AG09319 (cell line): ENCODE data around the gene LRRC63.

Experiments used
- DNase-seq: peaks from one replicate; pipeline ENCODE4 v3.0.0-alpha.2; 2010; ENCODE audit warnings: low read depth; ENCODE audit errors: extremely low read depth
- TF ChIP-seq, protein P1 (sequence below): IDR thresholded peaks from 2 replicates; pipeline ENCODE4 v1.5.1; 2011; ENCODE audit warnings: low read depth, mild to moderate bottlenecking, inconsistent platforms, low read length, moderate library complexity

LRRC63 gene

GRCh38 chr13:46195016-46195415, 16.7 kb upstream of the LRRC63 start:
- TF ChIP-seq, protein P1, sequence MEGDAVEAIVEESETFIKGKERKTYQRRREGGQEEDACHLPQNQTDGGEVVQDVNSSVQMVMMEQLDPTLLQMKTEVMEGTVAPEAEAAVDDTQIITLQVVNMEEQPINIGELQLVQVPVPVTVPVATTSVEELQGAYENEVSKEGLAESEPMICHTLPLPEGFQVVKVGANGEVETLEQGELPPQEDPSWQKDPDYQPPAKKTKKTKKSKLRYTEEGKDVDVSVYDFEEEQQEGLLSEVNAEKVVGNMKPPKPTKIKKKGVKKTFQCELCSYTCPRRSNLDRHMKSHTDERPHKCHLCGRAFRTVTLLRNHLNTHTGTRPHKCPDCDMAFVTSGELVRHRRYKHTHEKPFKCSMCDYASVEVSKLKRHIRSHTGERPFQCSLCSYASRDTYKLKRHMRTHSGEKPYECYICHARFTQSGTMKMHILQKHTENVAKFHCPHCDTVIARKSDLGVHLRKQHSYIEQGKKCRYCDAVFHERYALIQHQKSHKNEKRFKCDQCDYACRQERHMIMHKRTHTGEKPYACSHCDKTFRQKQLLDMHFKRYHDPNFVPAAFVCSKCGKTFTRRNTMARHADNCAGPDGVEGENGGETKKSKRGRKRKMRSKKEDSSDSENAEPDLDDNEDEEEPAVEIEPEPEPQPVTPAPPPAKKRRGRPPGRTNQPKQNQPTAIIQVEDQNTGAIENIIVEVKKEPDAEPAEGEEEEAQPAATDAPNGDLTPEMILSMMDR, result no peak
- no peak for DNase-seq

DNA sequence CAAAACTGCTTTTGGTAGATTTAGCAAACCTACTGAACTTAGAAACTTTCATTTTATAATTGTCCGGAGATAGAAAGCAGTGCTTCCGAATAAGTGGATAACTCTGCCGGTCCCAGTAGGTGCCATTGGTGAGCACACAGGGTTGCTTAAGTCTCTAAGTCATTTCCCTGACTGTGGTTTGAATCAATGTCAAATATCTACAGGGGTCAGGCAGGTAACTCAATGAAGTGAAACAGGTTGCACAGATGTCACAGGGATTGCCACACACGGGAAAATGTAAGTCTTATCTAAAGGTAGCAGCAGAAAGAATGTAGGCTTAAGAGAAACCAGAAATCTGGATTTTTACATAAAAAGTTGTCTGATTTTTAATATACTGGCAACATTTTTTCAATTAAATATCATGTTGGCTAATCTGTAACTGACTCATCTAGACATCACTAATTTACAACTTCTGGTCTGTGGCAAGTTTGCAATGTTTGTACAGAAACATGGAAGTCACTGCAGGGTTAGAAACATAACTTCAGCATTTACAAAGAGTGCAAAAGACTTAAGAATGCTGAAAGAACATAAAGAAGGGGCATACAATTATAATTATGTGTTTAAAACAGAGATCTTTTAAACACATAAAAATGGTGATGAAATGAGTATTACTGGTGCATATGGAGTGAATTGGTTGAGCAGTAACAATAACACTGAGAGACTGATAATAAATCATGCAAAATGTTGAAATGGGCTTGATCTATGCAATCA, 14.3 kb upstream of the LRRC63 start:
- TF ChIP-seq, protein P1, result no peak
- no peak for DNase-seq

GRCh38 chr13:46198696-46199193, 13.0 kb upstream of the LRRC63 start:
- TF ChIP-seq, protein P1, result no peak
- DNase-seq, result no peak

DNA sequence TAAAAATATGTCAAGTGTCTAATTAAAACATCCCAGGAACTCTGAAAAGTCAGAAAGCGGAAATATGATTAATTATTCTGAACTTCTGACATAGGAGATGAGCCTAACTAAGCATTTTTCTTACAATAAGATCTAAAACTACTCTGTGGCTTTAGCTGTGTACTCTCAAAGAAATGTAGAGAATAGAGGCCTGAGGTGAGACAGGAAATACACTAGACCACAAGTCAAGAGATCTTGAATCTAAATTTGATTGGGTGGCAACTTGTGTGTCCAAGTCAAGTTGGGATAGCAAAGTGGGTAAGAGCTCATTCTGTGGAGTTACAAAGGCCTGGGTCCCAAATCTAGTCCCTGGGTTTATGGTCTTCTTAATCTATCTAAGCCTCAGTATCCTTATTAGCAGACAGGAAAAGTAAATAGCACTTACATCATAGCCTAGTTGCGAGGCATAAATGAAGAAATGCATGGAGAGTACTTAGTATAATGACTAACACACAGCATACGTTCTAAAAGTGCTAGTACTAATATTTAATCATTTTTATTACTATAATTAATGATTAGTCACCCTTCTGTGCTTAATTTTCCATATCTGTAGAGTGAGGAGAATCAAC, 9.4 kb upstream of the LRRC63 start:
- no peak for DNase-seq
- TF ChIP-seq, protein P1, result no peak

DNA sequence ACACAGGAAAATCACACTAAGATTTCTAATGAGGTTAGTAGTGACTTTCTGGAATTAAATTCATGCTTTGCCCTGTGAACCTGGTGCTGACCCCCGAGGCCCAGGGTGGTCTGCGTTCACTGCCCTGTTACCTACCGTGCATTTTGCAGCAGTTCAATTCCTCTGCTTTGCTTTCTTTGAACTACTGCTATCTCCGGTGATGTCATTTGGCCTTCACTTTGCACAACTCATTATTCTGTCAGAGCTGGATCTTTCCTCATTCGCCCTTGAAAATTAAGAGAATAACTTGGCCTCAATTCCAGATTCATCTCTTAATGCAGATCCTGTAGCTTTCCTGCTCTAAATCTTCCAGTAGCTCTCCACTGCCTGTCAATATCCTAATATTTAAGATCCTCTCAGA, 8.8 kb upstream of the LRRC63 start:
- TF ChIP-seq, protein P1, result no peak
- DNase-seq, result no peak

DNA sequence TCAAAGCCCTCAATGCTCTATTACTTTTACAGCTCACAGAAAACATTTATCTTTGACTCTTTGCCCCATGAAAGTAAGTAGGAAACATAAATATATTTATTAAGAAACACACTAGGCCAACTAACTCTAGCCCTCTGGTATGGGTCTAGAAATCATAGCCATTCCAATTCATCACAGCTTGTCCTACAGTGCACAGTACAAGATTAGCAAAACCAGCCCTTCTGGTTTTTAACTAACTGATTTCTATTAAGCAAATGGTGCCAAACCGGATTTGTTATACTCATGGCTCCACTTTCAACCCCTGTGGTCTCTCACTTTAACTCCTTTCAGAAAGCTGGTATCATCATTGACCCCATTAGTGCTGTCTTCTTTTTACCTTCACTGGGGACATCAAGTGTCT, 5.6 kb upstream of the LRRC63 start:
- no peak for DNase-seq
- TF ChIP-seq, protein P1, result no peak

DNA sequence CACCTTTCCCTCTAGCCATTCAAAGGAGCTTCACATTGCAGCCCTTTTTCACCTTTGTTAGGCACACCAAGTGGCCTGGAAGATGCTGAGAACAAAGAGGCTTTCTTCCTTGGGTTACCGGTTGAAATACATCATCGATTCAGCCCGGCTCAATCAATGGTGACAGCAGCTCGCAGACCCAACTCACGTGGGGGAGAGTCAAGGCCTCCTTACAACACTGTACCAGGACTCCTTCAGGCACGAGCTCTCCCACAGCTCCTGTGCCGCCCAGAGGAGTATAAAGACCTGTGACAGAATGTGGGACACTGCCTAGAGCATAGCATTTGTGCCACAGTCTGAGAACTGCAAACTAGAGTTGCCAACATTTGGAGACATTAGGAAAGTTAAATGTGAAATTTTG, 3.9 kb upstream of the LRRC63 start:
- TF ChIP-seq, protein P1, result no peak
- DNase-seq, result no peak
